ENCODE data around the gene C1R.

Gene C1R

GRCh38 chr12:7129872-7130691, 37.8 kb upstream of the C1R start, which contains the start of gene CLSTN3 (continued):
- TF ChIP-seq INSM2 (tag by site-specific recombination; IDR thresholded peaks at IDR 0.05) (no peak), ZNF776 (tag by site-specific recombination; IDR thresholded peaks at IDR 0.05; ENCODE audit: borderline replicate concordance) (no peak), MYNN (tag by site-specific recombination; IDR thresholded peaks at IDR 0.05; ENCODE audit: borderline replicate concordance) (no peak), ZNF670 (tag by site-specific recombination; IDR thresholded peaks at IDR 0.05; ENCODE audit: low read depth) (no peak), REPIN1 (tag by site-specific recombination; IDR thresholded peaks at IDR 0.05; ENCODE audit: low read depth) (no peak), BCL11B (tag by site-specific recombination; IDR thresholded peaks at IDR 0.05; ENCODE audit: low read depth) (no peak), PRDM2 (tag by site-specific recombination; IDR thresholded peaks at IDR 0.05; ENCODE audit: borderline replicate concordance) (no peak), SP2 (tag by site-specific recombination; IDR thresholded peaks at IDR 0.05) (peak; percentile 91), SP3 (tag by site-specific recombination; IDR thresholded peaks at IDR 0.05) (peak; percentile 89), ZNF433 (tag by site-specific recombination; IDR thresholded peaks at IDR 0.05; ENCODE audit: low read depth) (no peak), ZNF335 (tag by site-specific recombination; conservative IDR thresholded peaks at IDR 0.05) (peak; percentile 73), ZNF121 (tag by site-specific recombination; IDR thresholded peaks at IDR 0.05) (no peak), ZNF16 (tag by site-specific recombination; IDR thresholded peaks at IDR 0.05; ENCODE audit: low read depth) (no peak), ZBTB17 (tag by site-specific recombination; IDR thresholded peaks at IDR 0.05) (peak; percentile 28; the same call in 1 of the 2 replicates), PRDM1 (tag by site-specific recombination; IDR thresholded peaks at IDR 0.05) (no peak), ZFP69B (tag by site-specific recombination; IDR thresholded peaks at IDR 0.05) (no peak), ZBTB6 (tag by site-specific recombination; IDR thresholded peaks at IDR 0.05) (no peak), ZNF223 (tag by site-specific recombination; IDR thresholded peaks at IDR 0.05) (no peak), SP7 (tag by site-specific recombination; IDR thresholded peaks at IDR 0.05) (0 out of 2 replicates have a peak, but pooled peaks have one; percentile 37), ZNF146 (tag by site-specific recombination; IDR thresholded peaks at IDR 0.05) (no peak), KLF16 (tag by site-specific recombination; IDR thresholded peaks at IDR 0.05) (peak; percentile 69; the same call in 1 of the 2 replicates), ZNF423 (tag by site-specific recombination; IDR thresholded peaks at IDR 0.05) (no peak), TCF7L2 (IDR thresholded peaks at IDR 0.05; ENCODE audit: borderline replicate concordance, low read depth, low read length) (no peak), ZNF248 (tag by site-specific recombination; IDR thresholded peaks at IDR 0.05) (no peak), ZBTB21 (tag by site-specific recombination; IDR thresholded peaks at IDR 0.05) (peak; percentile 94), ZNF555 (tag by site-specific recombination; conservative IDR thresholded peaks at IDR 0.05) (no peak)
- TF ChIP-seq, protein P1, sequence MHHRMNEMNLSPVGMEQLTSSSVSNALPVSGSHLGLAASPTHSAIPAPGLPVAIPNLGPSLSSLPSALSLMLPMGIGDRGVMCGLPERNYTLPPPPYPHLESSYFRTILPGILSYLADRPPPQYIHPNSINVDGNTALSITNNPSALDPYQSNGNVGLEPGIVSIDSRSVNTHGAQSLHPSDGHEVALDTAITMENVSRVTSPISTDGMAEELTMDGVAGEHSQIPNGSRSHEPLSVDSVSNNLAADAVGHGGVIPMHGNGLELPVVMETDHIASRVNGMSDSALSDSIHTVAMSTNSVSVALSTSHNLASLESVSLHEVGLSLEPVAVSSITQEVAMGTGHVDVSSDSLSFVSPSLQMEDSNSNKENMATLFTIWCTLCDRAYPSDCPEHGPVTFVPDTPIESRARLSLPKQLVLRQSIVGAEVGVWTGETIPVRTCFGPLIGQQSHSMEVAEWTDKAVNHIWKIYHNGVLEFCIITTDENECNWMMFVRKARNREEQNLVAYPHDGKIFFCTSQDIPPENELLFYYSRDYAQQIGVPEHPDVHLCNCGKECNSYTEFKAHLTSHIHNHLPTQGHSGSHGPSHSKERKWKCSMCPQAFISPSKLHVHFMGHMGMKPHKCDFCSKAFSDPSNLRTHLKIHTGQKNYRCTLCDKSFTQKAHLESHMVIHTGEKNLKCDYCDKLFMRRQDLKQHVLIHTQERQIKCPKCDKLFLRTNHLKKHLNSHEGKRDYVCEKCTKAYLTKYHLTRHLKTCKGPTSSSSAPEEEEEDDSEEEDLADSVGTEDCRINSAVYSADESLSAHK (tag by site-specific recombination; IDR thresholded peaks at IDR 0.05): peak; percentile 100
- TF ChIP-seq, protein P2, sequence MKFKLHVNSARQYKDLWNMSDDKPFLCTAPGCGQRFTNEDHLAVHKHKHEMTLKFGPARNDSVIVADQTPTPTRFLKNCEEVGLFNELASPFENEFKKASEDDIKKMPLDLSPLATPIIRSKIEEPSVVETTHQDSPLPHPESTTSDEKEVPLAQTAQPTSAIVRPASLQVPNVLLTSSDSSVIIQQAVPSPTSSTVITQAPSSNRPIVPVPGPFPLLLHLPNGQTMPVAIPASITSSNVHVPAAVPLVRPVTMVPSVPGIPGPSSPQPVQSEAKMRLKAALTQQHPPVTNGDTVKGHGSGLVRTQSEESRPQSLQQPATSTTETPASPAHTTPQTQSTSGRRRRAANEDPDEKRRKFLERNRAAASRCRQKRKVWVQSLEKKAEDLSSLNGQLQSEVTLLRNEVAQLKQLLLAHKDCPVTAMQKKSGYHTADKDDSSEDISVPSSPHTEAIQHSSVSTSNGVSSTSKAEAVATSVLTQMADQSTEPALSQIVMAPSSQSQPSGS (tag by site-specific recombination; IDR thresholded peaks at IDR 0.05; ENCODE audit: low read depth): peak; percentile 99
